ENCODE data around the gene CCT8.
"Not testable (repeated sequence)": the region's sequence is repeated elsewhere in the genome, so short reads cannot be mapped to it uniquely, and the experiment has no call there.

Gene CCT8

DNA sequence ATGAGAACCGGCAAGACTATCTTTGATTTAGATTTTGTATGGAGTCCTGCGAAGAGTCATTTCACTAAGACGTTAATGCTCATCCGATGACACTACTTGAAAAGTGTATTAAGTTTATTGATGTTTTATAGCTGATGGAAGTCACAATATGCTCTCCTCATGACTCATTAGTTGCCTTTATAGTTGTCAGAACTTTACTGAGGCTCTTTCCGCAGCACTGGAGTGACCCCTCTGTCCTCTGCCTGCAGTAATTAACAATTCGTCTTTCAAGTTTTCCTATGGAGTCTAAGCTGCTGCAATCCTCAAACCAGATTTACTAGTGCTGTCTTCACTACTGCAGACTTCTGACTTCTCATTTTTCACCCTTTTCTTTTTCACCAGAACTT is 48.1 kb downstream of the CCT8 start:
- in situ Hi-C loops (cut with MboI; ENCODE audit: low pct_unique_long_range_greater_than_20kb, low sequenced_read_pairs, unreplicated experiment), result no loop called here
- no peak for DNase-seq (ENCODE audit: low spot score)
- TF ChIP-seq, protein P1, sequence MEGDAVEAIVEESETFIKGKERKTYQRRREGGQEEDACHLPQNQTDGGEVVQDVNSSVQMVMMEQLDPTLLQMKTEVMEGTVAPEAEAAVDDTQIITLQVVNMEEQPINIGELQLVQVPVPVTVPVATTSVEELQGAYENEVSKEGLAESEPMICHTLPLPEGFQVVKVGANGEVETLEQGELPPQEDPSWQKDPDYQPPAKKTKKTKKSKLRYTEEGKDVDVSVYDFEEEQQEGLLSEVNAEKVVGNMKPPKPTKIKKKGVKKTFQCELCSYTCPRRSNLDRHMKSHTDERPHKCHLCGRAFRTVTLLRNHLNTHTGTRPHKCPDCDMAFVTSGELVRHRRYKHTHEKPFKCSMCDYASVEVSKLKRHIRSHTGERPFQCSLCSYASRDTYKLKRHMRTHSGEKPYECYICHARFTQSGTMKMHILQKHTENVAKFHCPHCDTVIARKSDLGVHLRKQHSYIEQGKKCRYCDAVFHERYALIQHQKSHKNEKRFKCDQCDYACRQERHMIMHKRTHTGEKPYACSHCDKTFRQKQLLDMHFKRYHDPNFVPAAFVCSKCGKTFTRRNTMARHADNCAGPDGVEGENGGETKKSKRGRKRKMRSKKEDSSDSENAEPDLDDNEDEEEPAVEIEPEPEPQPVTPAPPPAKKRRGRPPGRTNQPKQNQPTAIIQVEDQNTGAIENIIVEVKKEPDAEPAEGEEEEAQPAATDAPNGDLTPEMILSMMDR (IDR thresholded peaks at IDR 0.05; ENCODE audit: extremely low read depth, insufficient read depth, missing control alignments), result no peak

DNA sequence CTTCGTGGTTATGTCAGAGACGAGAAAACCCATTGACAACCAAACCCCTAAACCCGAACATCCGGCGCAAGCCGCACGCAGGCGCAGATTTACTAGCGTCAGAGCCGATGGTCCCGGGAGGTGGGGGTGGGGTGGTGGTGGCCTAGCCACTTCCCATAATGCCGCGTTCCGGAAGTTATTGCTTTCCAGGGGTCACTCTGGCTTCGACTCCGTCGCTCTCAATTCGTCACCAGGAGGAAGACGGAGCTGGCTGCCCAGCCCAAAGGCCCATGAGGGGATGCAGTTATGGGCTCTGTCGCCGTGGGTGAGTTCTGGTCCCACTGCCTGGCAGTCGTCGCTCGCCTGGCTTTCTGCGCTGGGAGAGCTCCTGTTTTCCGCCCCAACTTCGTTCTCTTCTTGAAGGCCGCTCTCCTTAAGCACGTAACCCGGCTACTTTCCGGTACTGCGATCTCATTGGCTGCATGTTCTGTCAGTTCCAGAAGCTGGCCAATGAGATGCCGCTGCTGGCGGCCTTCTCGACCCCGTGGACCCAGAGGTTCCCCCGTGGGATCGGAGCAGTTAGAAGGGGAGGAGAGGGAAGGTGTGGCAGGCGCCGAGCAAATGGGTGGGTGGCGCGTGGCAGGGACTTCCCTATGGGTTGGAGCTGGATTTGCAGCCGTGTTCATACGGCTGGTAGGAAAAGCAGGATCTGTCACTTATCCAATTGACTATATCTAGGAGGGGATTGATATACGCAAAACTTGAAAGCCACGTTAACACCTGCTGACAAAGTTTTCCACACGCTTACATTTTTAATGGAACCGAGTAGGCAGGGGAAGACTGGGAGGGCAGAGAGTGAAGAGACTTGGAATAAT is 48.7 kb downstream of the CCT8 start, which contains the start of gene USP16:
Gene USP16, plus strand, starts transcription at position 195 of the 854 bp plus-strand sequence. CDS start 3,246 bp downstream, outside the sequence.
- TF ChIP-seq, protein P1 (IDR thresholded peaks at IDR 0.05; ENCODE audit: extremely low read depth, insufficient read depth, missing control alignments), result no peak
- in situ Hi-C loops (cut with MboI; ENCODE audit: low pct_unique_long_range_greater_than_20kb, low sequenced_read_pairs, unreplicated experiment), result no loop called here
- DNase-seq (ENCODE audit: low spot score), result peak; percentile 96

DNA sequence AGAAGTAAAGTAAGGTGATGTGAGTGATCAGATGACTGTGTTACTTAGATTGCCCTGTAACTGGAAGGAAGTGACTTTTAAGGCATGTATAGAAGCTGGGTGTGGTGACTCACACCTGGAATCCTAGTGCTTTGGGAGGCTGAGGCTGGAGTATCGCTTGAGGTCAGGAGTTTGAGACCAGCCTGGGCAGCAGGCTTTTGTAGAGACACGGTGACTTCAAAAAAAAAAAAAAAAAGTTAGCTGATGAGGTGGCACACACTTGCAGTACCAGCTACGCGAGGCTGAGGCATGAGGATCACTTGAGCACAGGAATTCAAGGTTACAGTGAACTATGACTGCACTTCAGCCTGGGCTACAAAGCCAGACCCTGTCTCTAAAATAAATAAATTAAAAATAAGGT is 51.3 kb downstream of the CCT8 start:
- in situ Hi-C loops (cut with MboI; ENCODE audit: low pct_unique_long_range_greater_than_20kb, low sequenced_read_pairs, unreplicated experiment), result no loop called here
- TF ChIP-seq, protein P1 (IDR thresholded peaks at IDR 0.05; ENCODE audit: extremely low read depth, insufficient read depth, missing control alignments), result no peak
- no peak for DNase-seq (ENCODE audit: low spot score)

DNA sequence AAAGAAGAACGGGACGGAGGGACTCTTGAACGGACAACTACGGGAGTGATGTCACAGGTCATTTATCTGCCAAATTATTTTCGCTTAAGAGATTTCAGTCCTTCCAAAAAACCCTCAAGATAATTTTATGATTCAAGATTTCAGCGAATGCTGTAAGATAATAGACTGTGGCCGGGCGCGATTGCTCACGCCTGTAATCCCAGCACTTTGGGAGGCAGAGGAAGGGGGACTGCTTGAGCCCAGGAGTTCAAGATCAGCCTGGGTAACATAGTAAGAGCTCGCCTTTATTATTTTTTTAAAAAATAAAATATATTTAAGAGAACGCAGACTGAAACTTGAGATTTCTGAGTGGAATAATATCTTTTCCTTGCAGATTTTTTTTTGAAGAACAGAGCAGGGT is 54.9 kb downstream of the CCT8 start:
- DNase-seq (ENCODE audit: low spot score), result no peak
- TF ChIP-seq, protein P1 (IDR thresholded peaks at IDR 0.05; ENCODE audit: extremely low read depth, insufficient read depth, missing control alignments), result no peak
- in situ Hi-C loops (cut with MboI; ENCODE audit: low pct_unique_long_range_greater_than_20kb, low sequenced_read_pairs, unreplicated experiment), result no loop called here

DNA sequence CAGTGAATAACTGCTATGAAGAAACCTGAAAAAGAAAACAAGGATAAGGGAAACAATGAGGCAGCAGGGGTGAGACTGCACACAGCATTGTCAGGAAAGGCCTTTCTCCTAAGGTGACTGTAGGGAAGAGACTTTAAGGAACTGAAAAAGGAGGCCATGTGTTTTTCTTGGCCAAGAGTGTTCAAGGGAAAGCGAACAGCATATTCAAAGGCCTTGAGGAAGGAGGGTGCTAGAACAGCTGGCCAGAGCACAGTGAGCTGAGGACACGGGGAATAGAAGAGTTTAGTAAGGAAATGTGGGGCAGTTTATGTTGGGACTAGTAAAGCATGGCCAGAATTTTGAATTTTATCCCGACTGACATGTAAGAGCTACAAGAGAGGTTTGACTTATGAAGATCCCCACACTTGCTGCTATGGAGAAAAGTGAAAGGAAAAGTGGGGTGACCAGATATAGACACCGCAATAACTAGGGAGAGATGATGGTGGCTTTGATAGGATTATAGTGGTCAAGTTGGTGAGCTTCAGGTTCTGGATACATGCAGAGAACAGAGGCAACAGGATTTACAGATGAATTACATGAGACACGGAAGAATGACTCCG is 55.7 kb downstream of the CCT8 start:
- TF ChIP-seq, protein P1 (IDR thresholded peaks at IDR 0.05; ENCODE audit: extremely low read depth, insufficient read depth, missing control alignments), result no peak
- DNase-seq (ENCODE audit: low spot score), result no peak
- in situ Hi-C loops (cut with MboI; ENCODE audit: low pct_unique_long_range_greater_than_20kb, low sequenced_read_pairs, unreplicated experiment), result no loop called here

DNA sequence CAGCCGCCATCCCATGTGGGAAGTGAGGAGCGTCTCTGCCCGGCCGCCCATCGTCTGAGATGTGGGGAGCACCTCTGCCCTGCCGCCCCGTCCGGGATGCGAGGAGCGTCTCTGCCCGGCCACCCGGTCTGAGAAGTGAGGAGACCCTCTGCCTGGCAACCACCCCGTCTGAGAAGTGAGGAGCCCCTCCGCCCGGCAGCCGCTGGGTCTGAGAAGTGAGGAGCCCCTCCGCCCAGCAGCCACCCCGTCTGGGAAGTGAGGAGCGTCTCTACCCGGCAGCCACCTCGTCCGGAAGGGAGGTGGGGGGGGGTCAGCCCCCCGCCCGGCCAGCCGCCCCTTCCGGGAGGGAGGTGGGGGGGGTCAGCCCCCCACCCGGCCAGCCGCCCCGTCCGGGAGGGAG is 62.2 kb downstream of the CCT8 start:
- DNase-seq (ENCODE audit: low spot score); in situ Hi-C loops (cut with MboI; ENCODE audit: low pct_unique_long_range_greater_than_20kb, low sequenced_read_pairs, unreplicated experiment): not testable (repeated sequence)

DNA sequence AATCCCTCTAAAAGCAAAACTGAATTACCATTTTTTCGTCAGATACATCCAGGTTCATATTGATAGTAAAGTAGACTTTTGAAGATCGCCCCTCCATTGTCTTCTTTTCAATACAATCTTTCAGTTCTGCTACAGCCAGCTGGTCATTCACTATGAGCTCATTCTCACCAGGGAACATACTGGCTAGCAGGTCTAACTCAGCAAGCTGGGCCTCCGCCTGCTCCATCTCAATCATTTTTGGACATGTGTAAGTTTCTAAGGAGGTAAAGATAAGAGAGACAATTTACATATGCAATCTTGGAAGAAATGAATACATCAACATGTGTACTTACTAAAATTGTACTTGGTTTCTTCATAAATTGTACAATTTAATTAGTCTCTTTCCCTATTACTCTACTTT is 65.1 kb downstream of the CCT8 start:
- TF ChIP-seq, protein P1 (IDR thresholded peaks at IDR 0.05; ENCODE audit: extremely low read depth, insufficient read depth, missing control alignments), result no peak
- DNase-seq (ENCODE audit: low spot score), result no peak
- in situ Hi-C loops (cut with MboI; ENCODE audit: low pct_unique_long_range_greater_than_20kb, low sequenced_read_pairs, unreplicated experiment), result no loop called here
